ENCODE data around the gene INTS4.

The INTS4 gene

DNA sequence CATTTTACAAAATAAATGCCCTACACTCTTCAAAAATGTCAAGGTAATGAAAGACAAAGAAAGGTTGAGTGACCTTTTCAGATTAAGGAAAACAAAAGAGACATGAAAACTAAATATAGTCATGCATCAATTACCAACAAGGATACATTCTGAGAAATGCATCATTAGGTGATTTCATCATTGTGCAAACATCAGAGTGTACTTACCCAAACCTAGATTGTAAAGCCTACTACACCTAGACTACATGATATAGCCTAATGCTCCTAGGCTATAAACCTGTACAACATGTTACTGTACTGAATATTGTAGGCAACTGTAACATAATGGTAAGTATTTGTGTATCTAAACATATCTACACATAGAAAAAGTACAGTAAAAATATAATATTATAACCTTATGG is 26.7 kb downstream of the INTS4 start:
- no peak overlapping the region for H3K27ac ChIP-seq (ENCODE audit: low read depth, low read length)
- H3K27me3 ChIP-seq (ENCODE audit: control insufficient read depth, low read length): no peaks in the 10 kb centered on the region
- H3F3A ChIP-seq (ENCODE audit: control insufficient read depth, insufficient read depth): no peaks in the 10 kb centered on the region
- peaks cover 5% of the 10 kb centered on the region; the same call in 1 of the 2 replicates for H3K4me1 ChIP-seq (ENCODE audit: control insufficient read depth, low read length)
- H3K4me2 ChIP-seq (ENCODE audit: low read length): no peak overlapping the region
- H3K4me3 ChIP-seq (ENCODE audit: low read length): no peak overlapping the region
- no peaks in the 10 kb centered on the region for H4K20me1 ChIP-seq (ENCODE audit: control insufficient read depth, insufficient read depth, low read depth, low read length)
- peaks cover 12% of the 10 kb centered on the region; the same call in 1 of the 2 replicates for H3K36me3 ChIP-seq (ENCODE audit: control insufficient read depth, low read length)
- H3K9me2 ChIP-seq (replicated peaks; ENCODE audit: control insufficient read depth, low read length): no peaks in the 10 kb centered on the region
- no peaks in the 10 kb centered on the region for H3K79me2 ChIP-seq (ENCODE audit: control insufficient read depth, low read length)
- no peak for TF ChIP-seq EZH2phosphoT487 (IDR thresholded peaks at IDR 0.05; ENCODE audit: borderline replicate concordance, low read length)
- TF ChIP-seq, protein P1, sequence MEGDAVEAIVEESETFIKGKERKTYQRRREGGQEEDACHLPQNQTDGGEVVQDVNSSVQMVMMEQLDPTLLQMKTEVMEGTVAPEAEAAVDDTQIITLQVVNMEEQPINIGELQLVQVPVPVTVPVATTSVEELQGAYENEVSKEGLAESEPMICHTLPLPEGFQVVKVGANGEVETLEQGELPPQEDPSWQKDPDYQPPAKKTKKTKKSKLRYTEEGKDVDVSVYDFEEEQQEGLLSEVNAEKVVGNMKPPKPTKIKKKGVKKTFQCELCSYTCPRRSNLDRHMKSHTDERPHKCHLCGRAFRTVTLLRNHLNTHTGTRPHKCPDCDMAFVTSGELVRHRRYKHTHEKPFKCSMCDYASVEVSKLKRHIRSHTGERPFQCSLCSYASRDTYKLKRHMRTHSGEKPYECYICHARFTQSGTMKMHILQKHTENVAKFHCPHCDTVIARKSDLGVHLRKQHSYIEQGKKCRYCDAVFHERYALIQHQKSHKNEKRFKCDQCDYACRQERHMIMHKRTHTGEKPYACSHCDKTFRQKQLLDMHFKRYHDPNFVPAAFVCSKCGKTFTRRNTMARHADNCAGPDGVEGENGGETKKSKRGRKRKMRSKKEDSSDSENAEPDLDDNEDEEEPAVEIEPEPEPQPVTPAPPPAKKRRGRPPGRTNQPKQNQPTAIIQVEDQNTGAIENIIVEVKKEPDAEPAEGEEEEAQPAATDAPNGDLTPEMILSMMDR (IDR thresholded peaks at IDR 0.05; ENCODE audit: low read depth, low read length, poor library complexity, severe bottlenecking): no peak
- H3K9me3 ChIP-seq (ENCODE audit: control insufficient read depth, insufficient read depth, low read length): no peaks in the 10 kb centered on the region

DNA sequence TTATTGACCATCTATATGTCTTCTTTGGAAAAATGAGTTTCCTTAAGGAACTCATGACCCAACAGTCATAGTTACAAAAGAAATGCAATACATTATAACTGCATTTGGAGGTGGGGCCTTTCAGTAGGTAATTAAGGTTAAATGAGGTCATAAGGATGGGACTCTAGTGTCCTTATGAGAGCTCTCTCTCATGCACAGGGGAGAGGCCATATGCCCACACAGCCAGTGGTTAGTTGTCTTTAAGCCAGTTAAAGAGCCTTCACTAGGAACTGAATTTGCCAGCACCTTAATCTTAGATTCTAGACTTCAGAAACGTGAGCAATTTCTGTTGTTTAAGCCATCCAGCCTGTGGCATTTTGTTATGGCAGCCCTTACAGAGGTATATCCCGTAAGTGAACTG is 27.3 kb downstream of the INTS4 start:
- H3K4me3 ChIP-seq (ENCODE audit: low read length): no peak overlapping the region
- no peak overlapping the region for H3K4me2 ChIP-seq (ENCODE audit: low read length)
- no peaks in the 10 kb centered on the region for H3K9me2 ChIP-seq (replicated peaks; ENCODE audit: control insufficient read depth, low read length)
- no peaks in the 10 kb centered on the region for H3F3A ChIP-seq (ENCODE audit: control insufficient read depth, insufficient read depth)
- no peaks in the 10 kb centered on the region for H3K27me3 ChIP-seq (ENCODE audit: control insufficient read depth, low read length)
- H3K36me3 ChIP-seq (ENCODE audit: control insufficient read depth, low read length): peaks cover 12% of the 10 kb centered on the region; the same call in 1 of the 2 replicates
- H3K4me1 ChIP-seq (ENCODE audit: control insufficient read depth, low read length): peaks cover 5% of the 10 kb centered on the region; the same call in 1 of the 2 replicates
- H3K79me2 ChIP-seq (ENCODE audit: control insufficient read depth, low read length): no peaks in the 10 kb centered on the region
- TF ChIP-seq, protein P1 (IDR thresholded peaks at IDR 0.05; ENCODE audit: low read depth, low read length, poor library complexity, severe bottlenecking): no peak
- no peak for TF ChIP-seq EZH2phosphoT487 (IDR thresholded peaks at IDR 0.05; ENCODE audit: borderline replicate concordance, low read length)
- no peaks in the 10 kb centered on the region for H3K9me3 ChIP-seq (ENCODE audit: control insufficient read depth, insufficient read depth, low read length)
- H3K27ac ChIP-seq (ENCODE audit: low read depth, low read length): no peak overlapping the region
- H4K20me1 ChIP-seq (ENCODE audit: control insufficient read depth, insufficient read depth, low read depth, low read length): no peaks in the 10 kb centered on the region

DNA sequence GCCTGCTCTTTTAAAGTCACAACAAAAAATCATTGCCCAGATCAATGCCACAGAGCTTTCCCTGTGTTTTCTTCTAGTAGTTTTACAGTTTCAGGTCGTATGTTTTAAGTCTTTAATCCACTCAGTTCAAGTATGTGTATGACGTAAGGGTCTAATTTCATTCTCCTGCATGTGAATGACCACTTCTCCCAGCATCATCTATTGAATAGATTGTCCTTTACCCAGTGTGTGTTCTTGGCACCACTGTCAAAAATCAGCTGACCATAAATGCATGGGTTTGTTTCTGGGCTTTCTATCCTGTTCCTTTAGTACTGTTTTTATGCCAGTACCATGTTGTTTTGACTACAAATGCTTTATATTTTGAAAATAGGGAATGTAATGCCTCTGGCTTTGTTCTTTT is 28.1 kb downstream of the INTS4 start:
- no peak overlapping the region for H3K4me2 ChIP-seq (ENCODE audit: low read length)
- H4K20me1 ChIP-seq (ENCODE audit: control insufficient read depth, insufficient read depth, low read depth, low read length): no peaks in the 10 kb centered on the region
- no peaks in the 10 kb centered on the region for H3K79me2 ChIP-seq (ENCODE audit: control insufficient read depth, low read length)
- no peak overlapping the region for H3K27ac ChIP-seq (ENCODE audit: low read depth, low read length)
- H3K4me3 ChIP-seq (ENCODE audit: low read length): no peak overlapping the region
- no peaks in the 10 kb centered on the region for H3K9me2 ChIP-seq (replicated peaks; ENCODE audit: control insufficient read depth, low read length)
- no peak for TF ChIP-seq EZH2phosphoT487 (IDR thresholded peaks at IDR 0.05; ENCODE audit: borderline replicate concordance, low read length)
- TF ChIP-seq, protein P1 (IDR thresholded peaks at IDR 0.05; ENCODE audit: low read depth, low read length, poor library complexity, severe bottlenecking): no peak
- no peaks in the 10 kb centered on the region for H3K27me3 ChIP-seq (ENCODE audit: control insufficient read depth, low read length)
- peaks cover 5% of the 10 kb centered on the region; the same call in 1 of the 2 replicates for H3K4me1 ChIP-seq (ENCODE audit: control insufficient read depth, low read length)
- H3F3A ChIP-seq (ENCODE audit: control insufficient read depth, insufficient read depth): no peaks in the 10 kb centered on the region
- H3K36me3 ChIP-seq (ENCODE audit: control insufficient read depth, low read length): peaks cover 12% of the 10 kb centered on the region; the same call in 1 of the 2 replicates
- H3K9me3 ChIP-seq (ENCODE audit: control insufficient read depth, insufficient read depth, low read length): no peaks in the 10 kb centered on the region
